Loucy (cell line): ENCODE results near the gene APCDD1.

Experiments
- H2AFZ ChIP-seq: fragments of 200-600 bp; sonication (generic); 2 replicates; pipeline ENCODE4 v1.6.0; 2016; ENCODE audit warnings: antibody characterized with exemption, mild to moderate bottlenecking, low read length, moderate library complexity
- H3F3A ChIP-seq: fragments of 200-600 bp; 2 replicates; pipeline ENCODE4 v1.6.0; 2016; ENCODE audit warnings: antibody characterized with exemption, low read depth, mild to moderate bottlenecking
- H3K27me3 ChIP-seq: fragments of 200-600 bp; sonication (generic); 2 replicates; pipeline ENCODE4 v1.6.1; 2014; ENCODE audit warnings: low read length, mild to moderate bottlenecking; ENCODE audit not compliant: insufficient read depth, poor library complexity, severe bottlenecking
- H3K36me3 ChIP-seq: fragments of 200-600 bp; sonication (generic); 2 replicates; pipeline ENCODE4 v1.6.1; 2016; ENCODE audit warnings: low read length; ENCODE audit not compliant: insufficient read depth
- H3K4me1 ChIP-seq: fragments of 200-600 bp; sonication (generic); 2 replicates; pipeline ENCODE4 v1.5.1; 2014; ENCODE audit warnings: low read length, mild to moderate bottlenecking; ENCODE audit not compliant: insufficient read depth, poor library complexity, severe bottlenecking
- H3K4me2 ChIP-seq: fragments of 200-600 bp; sonication (generic); 2 replicates; pipeline ENCODE4 v1.6.0; 2014; ENCODE audit warnings: antibody characterized with exemption, low read length, low read depth, mild to moderate bottlenecking; ENCODE audit not compliant: poor library complexity, severe bottlenecking
- H3K4me3 ChIP-seq: fragments of 200-600 bp; sonication (generic); 2 replicates; pipeline ENCODE4 v1.5.1; 2014; ENCODE audit warnings: low read length, mild to moderate bottlenecking, mixed read lengths; ENCODE audit not compliant: poor library complexity, severe bottlenecking
- H3K79me2 ChIP-seq: fragments of 200-600 bp; sonication (generic); 2 replicates; pipeline ENCODE4 v1.6.1; 2014; ENCODE audit warnings: low read length; ENCODE audit not compliant: insufficient read depth
- H3K9ac ChIP-seq: fragments of 200-600 bp; sonication (generic); 2 replicates; pipeline ENCODE4 v1.6.0; 2014; ENCODE audit warnings: mild to moderate bottlenecking, low read depth, low read length, moderate library complexity; ENCODE audit not compliant: poor library complexity, severe bottlenecking
- H3K9me2 ChIP-seq: fragments of 200-600 bp; sonication (generic); replicated peaks from 2 replicates; pipeline ENCODE4 v1.6.1; 2016; ENCODE audit warnings: low read depth, low read length, mixed read lengths
- H3K9me3 ChIP-seq: fragments of 200-600 bp; sonication (generic); 2 replicates; pipeline ENCODE4 v1.6.1; 2014; ENCODE audit warnings: mild to moderate bottlenecking, antibody characterized with exemption, low read length, low read depth; ENCODE audit not compliant: insufficient read depth
- H4K20me1 ChIP-seq: fragments of 200-600 bp; sonication (generic); 2 replicates; pipeline ENCODE4 v1.6.0; 2014; ENCODE audit warnings: antibody characterized with exemption, low read length, mild to moderate bottlenecking; ENCODE audit not compliant: insufficient read depth, poor library complexity, severe bottlenecking
- CTCF ChIP-seq: fragments of 200-600 bp; sonication (generic); conservative IDR thresholded peaks from 2 replicates; pipeline ENCODE4 v1.5.1; 2014; ENCODE audit warnings: mild to moderate bottlenecking, antibody characterized with exemption, low read length
- EZH2phosphoT487 ChIP-seq: fragments of 200-600 bp; IDR thresholded peaks from 2 replicates; pipeline ENCODE4 v1.6.1; 2018; ENCODE audit warnings: antibody characterized with exemption, mild to moderate bottlenecking, moderate library complexity, borderline replicate concordance

The APCDD1 gene

GRCh38 chr18:10418836-10419235, 35.6 kb upstream of the APCDD1 start:
- no peaks in the 10 kb centered on the region for H3F3A ChIP-seq
- H3K36me3 ChIP-seq, result no peaks in the 10 kb centered on the region
- no peaks in the 10 kb centered on the region for H3K79me2 ChIP-seq
- H3K4me2 ChIP-seq, result no peak overlapping the region
- no peaks in the 10 kb centered on the region for H3K27me3 ChIP-seq
- H2AFZ ChIP-seq, result no peak overlapping the region
- no peaks in the 10 kb centered on the region for H3K9me3 ChIP-seq
- H3K9ac ChIP-seq, result no peak overlapping the region
- no peak for TF ChIP-seq EZH2phosphoT487
- no peak for TF ChIP-seq CTCF
- no peak overlapping the region for H3K4me3 ChIP-seq
- H4K20me1 ChIP-seq, result no peaks in the 10 kb centered on the region
- no peaks in the 10 kb centered on the region for H3K9me2 ChIP-seq
- no peaks in the 10 kb centered on the region for H3K4me1 ChIP-seq

GRCh38 chr18:10419420-10420103, 34.9 kb upstream of the APCDD1 start:
- Histone ChIP-seq H2AFZ (no peak overlapping the region), H3F3A (no peaks in the 10 kb centered on the region), H3K9me3 (no peaks in the 10 kb centered on the region), H3K27me3 (no peaks in the 10 kb centered on the region), H3K4me2 (no peak overlapping the region), H3K9me2 (no peaks in the 10 kb centered on the region), H3K9ac (no peak overlapping the region), H3K4me3 (no peak overlapping the region), H4K20me1 (no peaks in the 10 kb centered on the region), H3K36me3 (no peaks in the 10 kb centered on the region), H3K4me1 (no peaks in the 10 kb centered on the region), H3K79me2 (no peaks in the 10 kb centered on the region)
- TF ChIP-seq CTCF (no peak), EZH2phosphoT487 (no peak)

- H3K9me3 ChIP-seq, result no peaks in the 10 kb centered on the region
- no peaks in the 10 kb centered on the region for H3K79me2 ChIP-seq
- H3K36me3 ChIP-seq, result no peaks in the 10 kb centered on the region
- H3F3A ChIP-seq, result no peaks in the 10 kb centered on the region
- H3K4me1 ChIP-seq, result no peaks in the 10 kb centered on the region
- H2AFZ ChIP-seq, result no peak overlapping the region
- H3K27me3 ChIP-seq, result no peaks in the 10 kb centered on the region
- no peak overlapping the region for H3K9ac ChIP-seq
- no peaks in the 10 kb centered on the region for H3K9me2 ChIP-seq
- no peak overlapping the region for H3K4me3 ChIP-seq
- H3K4me2 ChIP-seq, result no peak overlapping the region
- TF ChIP-seq EZH2phosphoT487 (no peak), CTCF (no peak)
- H4K20me1 ChIP-seq, result no peaks in the 10 kb centered on the region
These were observed 33.7 kb upstream of the APCDD1 start for GRCh38 chr18:10420561-10421352.
